GM18873 (cell line): ENCODE results near the gene OR4D2.

Source experiments
- ATAC-seq: cut with Tn5 transposase; IDR thresholded peaks from one replicate; pipeline ENCODE4 v1.9.1; 2021; ENCODE audit warnings: mild to moderate bottlenecking, moderate library complexity, moderate number of reproducible peaks; ENCODE audit not compliant: unreplicated experiment, low FRiP score

Gene OR4D2

DNA sequence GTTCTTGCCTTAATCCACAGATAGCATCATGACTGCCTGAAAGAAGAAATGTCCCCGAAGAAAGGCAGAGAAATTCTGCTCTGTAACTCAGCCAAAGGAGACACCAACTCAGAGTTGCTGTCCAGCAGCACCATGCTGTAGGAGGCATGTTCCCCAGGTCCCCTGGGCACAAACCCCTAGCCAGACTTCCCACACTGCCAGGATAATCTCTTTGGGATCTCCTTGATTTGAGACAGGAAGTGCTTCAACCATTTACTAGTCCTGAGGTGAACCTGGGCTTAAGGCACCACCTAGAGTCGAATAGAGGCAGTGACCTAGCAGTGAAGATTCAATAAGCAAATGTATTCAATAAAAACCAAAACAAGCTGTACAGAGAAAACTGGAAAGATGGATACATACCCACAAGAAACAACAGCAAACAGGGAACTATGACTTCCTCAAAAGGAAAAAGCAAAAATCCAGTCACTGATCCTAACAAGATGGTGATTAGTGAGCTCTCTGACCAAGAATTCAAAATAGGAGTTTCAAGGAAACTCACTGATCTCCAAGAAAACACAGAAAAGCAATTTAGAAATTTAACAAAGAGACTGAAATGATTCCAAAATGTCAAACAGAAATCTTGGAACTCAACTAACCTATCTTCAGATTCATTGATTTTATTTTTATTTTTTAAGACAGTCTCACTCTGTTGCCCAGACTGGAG lies 5.7 kb downstream of the OR4D2 start:
- ATAC-seq, result no peak

DNA sequence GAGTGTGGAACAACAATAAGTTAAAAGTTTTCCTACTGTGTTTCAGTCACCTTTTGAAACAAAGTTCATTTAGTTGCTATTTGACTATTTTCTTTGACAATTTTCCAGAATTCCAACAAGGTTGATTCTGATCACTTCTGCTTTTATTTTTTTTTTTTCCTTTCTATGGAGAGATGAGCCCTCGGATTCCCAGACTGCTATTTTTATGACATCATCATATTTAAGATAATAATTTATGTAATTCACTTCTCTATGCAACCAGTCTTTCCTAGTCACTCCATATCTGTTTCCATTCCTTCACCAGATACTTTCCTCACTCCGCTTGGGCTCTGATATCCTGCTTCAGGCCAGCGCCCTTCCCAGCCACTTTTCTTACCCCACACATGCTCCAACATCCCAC lies 8.1 kb downstream of the OR4D2 start:
- ATAC-seq, result no peak

DNA sequence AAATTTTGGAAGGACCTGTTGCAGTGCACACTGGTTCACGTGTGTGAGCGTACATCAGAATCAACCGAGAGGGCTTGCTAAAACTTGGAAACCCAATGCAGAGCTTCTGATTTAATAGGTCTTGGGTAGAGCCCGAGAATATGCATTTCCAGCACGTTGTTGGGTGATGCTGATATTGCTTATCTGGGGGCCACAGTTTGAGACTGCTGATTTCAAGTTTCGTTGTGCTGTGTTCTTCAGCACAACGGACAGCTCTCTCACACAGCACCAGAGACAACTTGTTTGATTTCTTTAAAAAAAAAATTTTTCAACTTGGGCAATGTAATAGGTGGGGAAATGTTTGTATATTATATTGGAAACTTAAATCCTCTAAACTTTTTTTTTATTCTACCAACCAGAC lies 9.4 kb downstream of the OR4D2 start:
- ATAC-seq, result no peak

DNA sequence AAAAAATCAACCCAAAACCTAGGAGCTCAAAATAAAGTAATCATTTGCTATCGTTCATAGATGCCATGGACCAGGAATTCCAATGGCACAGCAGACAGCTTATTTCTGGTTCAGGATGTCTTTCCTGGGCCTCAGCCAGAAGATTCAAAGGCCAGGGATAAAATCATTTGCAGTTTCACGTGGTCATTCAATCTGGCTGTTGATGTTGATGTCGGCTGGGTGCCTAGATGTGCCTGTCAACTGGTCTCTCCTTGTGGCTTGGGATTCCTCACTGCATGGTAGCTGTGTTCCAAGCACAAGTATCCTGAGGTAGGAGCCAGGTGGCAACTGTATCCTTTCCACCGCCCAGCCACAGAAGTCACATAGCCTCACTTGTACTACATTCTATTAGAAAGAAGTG lies 15.0 kb downstream of the OR4D2 start:
- no peak for ATAC-seq

DNA sequence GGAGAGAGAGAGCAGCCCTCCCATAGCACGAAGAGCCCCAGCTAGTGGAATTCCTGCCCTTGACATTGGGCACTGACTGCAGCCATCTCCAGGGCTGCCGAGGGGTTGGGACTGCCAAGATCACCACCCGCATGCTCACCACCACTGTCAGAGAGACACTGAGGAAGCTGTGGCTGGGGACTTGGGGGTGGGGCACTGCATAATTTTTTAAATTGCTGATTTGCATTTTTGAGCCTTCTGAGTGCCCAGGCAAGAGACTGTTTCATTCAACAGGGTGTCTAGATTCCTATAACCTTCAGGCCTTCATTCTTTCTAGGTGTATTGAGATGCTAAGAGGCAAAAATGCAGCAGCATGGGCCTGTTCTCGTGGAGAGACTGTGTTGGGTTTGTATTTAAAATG lies 16.7 kb downstream of the OR4D2 start:
- ATAC-seq, result no peak

DNA sequence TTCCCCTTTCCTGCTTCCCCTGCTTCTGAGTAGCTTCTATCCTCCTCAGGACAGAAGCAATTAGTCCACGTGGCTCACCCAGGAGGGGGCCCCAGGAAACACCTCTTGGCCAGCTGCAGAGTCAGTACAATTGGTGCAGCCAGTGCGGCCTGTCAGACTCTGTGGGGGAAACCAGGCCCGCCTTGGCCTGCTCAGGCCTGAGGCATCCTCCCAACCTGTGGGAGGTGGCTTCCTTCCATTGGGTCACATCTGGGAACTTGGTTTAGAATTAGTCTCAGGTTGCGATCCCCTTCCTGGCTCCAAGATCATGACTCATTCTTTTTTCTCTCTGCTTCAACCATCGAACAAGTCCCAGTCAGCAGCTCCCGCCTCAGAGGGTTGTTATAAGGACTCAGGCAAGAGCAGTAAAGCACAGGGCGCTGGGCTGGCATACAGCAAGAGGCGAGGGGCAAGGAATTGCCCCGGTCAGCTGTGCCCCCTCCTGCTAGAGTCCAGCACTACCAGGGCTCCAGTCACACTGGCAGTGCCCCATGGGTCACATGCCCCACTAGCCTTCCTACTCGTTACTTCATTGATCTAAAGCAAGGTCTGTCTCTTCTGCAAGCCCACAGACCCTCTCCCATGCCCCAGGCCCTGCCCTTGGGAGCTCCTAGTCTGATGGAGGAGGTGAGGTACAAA lies 17.7 kb downstream of the OR4D2 start:
- ATAC-seq, result no peak

DNA sequence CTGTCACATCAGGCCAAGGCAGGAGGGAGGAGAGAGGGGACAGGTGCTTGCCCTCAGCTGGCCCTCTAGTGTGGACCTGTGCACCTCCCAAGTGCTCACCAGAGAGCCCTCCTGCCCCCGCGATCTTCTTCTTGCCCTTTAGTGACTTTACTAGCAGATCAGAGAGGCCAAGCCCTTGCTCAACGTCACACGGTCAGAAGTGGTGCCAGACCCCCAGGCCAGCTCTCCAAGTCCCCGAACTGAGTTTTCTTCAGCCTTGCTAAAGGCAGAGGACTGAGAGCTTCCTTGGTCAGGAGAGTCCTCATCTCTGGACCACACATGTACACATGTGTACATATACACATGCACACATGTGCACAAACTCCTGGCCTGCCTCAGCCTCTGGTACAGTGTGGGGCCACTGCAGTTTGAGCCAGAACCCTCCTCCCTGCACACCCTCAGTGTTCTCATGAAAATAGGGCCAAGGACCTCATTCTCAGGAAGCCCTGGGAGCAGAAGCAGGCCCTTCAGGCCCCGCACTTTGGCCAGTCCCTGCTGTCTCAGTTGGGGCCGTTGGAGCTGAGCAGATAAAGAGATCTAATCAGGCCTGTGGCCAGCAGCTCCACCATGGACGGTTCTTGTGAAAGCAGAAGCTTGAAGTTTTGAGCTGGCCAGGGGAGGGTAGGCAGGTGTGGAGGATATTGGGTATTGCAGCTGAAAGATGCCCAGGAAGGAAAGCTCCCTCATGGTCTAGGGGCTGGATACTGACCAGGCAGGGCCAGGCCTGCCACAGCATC lies 18.4 kb downstream of the OR4D2 start:
- no peak for ATAC-seq

DNA sequence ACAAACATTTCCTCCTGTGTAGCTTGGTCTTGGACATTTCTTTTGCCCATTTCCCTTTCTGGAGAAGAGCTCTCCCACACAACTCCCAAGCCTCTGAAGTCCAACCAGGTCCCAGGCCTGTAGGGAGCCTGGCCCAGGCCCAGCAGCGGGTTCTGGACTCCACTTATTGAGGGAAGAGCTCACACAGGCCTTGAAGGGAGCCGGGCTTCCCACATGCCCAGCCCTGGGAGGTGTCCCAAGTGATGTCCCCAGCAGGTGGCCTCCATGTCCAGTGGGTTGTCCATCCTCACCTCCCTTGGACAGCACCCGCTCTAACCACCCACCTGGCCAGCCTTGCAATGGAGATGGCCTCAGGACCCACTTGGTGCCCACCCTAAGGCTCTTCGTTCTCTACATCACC lies 19.8 kb downstream of the OR4D2 start:
- ATAC-seq, result no peak

DNA sequence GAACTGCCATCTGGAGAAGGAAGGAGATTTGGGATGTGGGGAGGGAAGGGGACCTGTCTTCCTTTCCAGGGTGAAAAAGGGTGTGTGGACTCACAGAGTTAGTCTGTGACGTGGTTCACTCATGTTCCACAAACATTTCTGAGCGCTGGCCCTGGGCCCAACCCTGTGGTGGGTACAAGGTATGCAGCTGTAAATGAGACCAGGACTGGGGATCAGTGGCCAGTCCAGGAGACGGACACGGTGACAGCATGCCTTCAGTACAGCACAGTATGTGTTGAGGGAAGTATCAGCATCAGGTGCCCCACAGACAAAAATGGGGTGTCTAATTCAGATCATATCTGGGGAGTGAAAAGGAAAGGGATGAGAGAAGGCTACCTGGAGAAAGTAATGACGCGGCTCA lies 20.3 kb downstream of the OR4D2 start:
- ATAC-seq, result no peak

DNA sequence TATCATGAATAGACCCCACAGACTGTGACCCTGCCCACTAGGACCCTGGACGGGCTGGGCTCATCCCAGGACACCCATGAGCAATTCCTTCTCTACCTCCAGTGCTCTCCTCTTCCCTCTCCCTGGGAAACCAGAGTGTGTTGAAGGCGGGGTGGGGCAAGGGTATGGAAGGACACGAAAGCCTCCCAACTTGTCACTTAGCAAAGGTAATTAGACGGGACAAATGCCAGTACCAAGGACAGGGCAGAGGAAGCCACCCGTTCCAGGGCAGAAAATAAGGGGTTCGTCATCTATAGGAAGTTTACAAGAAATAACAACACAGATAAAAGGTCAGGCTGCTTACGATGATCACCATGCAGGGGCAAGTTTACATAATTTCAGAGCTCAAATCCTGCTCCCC lies 20.9 kb downstream of the OR4D2 start:
- ATAC-seq, result no peak

DNA sequence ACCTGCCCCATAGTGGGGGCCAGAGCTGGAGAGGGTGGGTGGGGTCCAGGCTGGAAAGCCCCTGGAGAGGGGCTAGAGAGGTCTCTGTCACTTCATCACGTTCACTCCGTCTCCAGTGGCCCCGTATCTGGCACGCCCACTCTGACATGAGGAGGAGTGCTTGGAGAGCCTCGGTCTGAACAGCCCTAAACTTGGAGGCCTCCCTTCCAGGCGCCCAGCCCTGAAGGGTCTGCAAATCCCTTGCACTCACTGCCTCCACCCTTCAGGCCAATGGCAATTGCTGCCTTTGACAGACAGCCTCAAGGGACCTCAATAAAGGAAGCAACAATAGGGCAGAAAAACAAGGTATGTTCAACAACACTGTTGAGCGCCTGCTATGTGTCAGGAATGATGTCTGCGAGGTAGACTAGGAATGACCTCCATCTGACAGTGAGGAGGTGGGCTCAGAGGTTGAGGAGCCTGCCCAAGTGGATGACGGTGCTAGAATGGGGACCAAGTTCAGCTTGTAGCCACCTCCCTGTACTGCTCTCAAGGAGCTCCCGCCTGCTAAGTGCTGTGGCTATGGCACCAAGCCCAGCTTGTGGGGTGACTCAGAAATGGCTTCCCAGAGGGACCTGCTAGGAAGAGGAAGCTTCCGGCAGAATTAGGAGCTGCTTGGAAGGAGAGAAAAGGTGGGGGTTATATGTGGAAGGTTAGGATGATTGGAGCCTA lies 22.8 kb downstream of the OR4D2 start:
- ATAC-seq, result no peak

DNA sequence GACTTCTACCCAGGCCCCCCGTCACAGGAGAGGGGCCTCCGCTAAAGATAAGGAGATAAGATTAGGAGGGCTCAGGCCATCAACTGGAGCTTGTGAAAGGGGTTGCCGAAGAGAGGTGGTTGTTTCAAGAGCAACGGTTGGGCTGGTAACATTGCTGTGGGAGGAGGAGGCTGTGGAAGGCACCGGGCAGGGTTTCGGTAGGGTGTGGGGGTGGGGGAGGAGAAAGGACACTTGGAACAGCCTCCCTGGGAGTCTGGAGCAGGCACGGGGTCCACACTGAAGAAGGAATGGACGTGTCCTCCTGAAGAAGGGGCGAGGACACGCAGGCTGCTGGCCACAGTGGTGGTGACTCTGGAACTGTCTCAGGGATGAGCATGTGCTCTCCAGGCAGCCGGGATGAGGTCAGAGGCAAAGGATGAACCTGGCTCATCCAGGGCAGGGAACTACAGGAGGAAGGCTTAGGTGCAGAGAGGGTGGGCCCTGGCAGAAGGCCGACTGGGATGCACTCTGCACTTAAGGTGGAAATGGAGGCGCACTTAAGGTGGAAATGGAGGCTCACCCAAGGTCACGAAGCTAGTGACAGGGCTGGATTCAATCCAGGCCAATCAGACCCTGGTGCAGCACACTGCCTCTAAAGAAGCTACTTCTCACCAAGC lies 24.6 kb downstream of the OR4D2 start:
- no peak for ATAC-seq

DNA sequence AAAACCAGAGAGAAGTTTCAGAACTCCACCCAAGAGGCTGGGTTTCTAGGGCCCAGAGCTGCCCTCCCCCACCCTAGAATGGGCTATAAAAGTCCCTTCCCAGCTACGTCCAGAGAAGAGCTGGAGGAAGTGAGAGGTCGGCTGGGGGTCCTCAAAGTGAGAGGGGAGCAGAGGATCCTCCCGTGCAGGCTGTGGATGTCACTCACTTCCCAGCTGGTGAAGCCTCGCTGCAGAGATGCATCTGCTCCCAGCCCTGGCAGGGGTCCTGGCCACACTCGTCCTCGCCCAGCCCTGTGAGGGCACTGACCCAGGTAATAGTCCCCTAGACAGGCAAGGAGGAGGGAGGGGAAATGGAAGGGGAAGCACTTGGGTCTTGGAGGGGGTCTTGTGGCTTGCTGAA lies 25.8 kb downstream of the OR4D2 start, which contains the start of gene EPX:
TSS of gene EPX (plus strand) at position 115 of the 400 bp plus-strand sequence. CDS start at position 236, 121 bp downstream.
- ATAC-seq, result no peak

DNA sequence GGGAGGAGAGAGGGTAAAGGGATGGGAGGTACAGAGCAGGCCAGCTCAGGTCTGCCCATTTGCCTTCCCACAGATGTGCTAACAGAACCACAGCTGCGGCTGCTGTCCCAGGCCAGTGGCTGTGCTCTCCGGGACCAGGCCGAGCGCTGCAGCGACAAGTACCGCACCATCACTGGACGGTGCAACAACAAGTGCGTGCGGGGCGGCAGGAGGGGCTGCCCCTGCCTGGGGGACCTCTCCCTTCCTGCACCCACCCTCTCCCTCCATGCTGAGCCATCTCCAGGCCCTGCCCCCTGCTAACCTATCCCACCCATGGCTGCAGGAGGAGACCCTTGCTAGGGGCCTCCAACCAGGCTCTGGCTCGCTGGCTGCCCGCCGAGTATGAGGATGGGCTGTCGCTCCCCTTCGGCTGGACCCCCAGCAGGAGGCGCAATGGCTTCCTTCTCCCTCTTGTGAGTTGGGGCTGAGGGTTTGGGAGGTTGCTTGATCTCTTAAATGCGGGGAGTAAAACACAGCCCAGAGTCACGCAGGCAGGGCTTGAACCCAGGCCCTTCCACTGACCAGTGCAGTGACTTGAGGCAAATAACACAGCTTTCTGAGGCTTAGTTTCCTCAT lies 27.0 kb downstream of the OR4D2 start:
- no peak for ATAC-seq

DNA sequence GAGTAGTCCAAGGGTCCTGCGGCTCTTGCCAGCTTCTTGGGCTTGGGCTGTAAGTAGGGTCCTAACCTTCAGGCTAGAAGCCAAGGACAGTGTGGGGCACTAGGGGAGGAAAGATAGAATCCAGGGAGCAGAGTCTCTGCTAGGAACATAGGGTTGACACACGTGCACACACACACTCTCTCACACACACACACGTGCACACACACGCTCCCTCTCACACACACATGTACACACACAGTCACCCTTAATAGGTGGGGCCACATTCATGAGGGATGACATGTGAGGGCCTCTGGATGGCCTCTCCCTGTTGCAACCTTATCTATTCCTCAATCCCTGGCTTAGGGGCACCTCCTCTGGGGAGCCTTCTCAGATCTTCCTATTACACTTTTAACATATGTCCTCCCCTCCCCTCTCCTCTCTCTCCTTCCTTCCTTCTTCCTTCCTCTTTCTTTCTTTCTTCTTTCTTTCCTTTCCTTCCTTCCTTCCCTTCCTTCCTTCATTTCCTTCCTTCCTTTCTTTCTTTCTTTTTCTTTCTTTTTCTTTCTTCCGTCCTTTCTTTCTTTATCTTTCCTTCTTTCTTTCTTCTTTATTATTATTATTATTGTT lies 28.8 kb downstream of the OR4D2 start:
- no peak for ATAC-seq

DNA sequence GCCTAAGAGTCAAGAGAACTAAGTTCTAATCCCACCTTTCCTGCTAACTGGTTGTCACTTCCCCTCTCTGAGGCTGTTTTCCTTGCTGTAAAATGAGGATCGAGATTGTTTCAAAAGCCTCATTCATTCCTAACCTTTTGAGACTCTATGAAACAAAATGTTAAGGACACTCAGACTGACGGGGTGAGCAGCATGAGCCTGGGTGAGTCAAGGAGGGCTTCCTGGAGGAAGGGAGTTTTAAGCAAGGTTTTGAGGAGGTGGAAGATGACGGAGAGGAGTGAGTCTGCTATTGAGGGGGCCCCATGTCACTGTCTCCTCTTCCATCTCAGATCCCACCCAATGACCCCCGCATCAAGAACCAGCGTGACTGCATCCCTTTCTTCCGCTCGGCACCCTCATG lies 29.8 kb downstream of the OR4D2 start:
- no peak for ATAC-seq

DNA sequence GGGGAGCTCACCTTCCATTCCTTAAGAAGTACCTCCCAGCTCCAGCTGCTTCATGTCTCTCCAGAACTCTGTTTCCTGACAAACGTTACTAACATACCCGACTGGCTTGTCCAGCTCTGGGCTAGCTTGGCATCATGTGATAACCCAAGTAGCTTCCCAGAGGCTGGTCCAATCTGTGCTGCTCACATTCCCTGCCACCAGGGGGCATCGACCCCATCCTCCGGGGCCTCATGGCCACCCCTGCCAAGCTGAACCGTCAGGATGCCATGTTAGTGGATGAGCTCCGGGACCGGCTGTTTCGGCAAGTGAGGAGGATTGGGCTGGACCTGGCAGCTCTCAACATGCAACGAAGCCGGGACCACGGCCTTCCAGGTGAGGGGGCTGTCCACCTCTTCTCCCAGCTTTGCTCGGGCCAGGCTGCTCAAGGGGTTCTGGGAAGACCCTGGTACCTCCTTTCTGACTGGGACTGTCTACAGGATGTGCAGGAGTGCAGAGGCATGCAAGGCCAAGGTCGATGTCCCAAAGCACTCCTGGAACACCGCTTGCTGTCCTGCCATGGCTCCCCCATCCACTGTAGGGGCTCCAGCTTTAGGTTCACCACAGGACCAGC lies 33.3 kb downstream of the OR4D2 start:
- ATAC-seq, result no peak

DNA sequence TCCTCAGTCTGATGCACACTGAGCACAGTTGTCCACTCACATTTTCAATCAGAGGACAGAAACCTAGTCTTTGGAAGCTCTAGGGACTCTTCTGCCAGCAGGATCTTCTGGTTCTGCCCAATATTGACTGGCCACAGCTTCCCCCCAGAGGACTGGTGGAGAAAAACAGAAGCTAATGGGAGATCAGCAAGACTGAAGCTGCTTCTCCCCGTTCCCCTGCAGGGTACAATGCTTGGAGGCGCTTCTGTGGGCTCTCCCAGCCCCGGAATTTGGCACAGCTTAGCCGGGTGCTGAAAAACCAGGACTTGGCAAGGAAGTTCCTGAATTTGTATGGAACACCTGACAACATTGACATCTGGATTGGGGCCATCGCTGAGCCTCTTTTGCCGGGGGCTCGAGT lies 36.1 kb downstream of the OR4D2 start:
- ATAC-seq, result no peak

DNA sequence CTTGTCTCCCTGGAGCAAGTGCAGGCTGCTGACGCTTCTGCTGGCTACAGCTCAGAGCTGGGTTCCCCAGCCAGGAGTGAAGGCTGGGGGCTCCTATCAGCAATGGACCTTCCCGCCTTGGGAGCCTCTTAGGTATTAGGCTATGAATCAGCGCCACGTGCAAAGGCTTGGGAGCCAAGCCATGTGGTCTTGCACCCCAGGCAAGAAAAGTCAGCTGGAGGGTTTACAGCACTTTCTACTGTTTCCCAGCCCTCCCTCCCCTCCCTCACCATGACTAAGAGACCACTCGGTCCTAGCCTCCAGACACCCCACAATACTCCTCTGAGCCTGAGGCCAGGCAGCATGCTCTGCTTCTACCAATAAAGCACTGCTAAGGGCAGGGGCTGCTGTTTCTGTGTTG lies 38.0 kb downstream of the OR4D2 start:
- ATAC-seq, result no peak
